Measurements from ENCODE around the gene CCDC63.
A peak's percentile ranks its signal among the peaks of the same experiment; 100 is the strongest.

The CCDC63 gene

DNA sequence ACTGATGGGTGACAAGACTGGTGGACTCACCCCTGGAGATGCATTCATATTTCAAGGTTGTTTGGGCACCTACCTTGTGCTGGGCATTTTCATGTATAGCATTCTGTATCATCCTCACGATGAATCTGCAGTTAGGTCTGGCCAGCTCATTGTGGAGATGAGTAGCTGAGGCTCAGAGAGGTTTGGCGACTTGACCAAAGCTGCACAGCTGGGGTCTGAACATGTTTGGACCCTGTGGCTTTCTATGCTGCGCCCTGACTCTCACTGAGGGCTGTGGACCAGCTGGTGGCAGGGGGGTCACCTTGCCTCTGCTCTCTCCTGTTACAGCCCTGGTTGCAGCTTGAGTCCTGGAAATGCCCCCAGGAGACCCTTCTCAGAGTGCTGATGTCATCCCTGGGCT is 24.9 kb upstream of the CCDC63 start:
- H3K4me3 ChIP-seq: no peak overlapping the region
- no peaks in the 10 kb centered on the region for H3K36me3 ChIP-seq (replicated peaks)
- in situ Hi-C loops (cut with MboI; ENCODE audit: low sequenced_read_pairs): loop anchor here (10.0 kb wide), 2 partner anchors 207 to 357 kb away; partner anchors contain the start of genes FAM216A, GPN3 and TCTN1
- no peaks in the 10 kb centered on the region for H3K27me3 ChIP-seq (ENCODE audit: low read depth)
- H3K4me1 ChIP-seq: peaks cover 18% of the 10 kb centered on the region
- H3K9me3 ChIP-seq: no peaks in the 10 kb centered on the region
- no peak for DNase-seq (ENCODE audit: low spot score in 2 of 2)

DNA sequence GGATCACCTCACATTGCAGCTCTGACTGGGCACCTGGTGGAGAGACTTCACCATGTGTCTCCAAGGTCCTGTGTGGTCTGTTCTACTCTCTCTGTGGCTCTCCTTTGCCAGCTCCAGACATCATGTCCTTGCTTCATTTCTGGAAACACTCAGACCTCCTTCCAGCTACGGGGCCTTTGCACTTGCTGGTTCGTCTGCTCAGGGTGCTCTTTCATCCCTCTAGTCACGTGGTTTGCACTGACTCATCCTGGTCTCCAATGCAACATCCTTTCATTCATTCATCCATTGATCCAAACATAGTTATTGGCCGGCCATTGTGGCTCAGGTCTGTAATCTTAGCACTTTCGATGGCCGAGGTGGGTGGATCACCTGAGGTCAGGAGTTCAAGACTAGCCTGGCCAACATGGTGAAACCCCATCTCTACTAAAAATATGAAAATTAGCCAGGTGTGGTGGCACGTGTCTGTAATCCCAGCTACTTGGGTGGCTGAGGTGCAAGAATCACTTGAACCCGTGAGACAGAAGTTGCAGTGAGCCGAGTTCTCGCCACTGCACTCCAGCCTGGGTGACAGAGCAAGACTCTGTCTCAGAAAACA is 23.9 kb upstream of the CCDC63 start:
- Histone ChIP-seq H3K9me3 (no peaks in the 10 kb centered on the region), H3K4me1 (peaks cover 15% of the 10 kb centered on the region), H3K27me3 (ENCODE audit: low read depth) (no peaks in the 10 kb centered on the region), H3K36me3 (replicated peaks) (no peaks in the 10 kb centered on the region), H3K4me3 (no peak overlapping the region)
- no peak for DNase-seq (ENCODE audit: low spot score in 2 of 2)
- in situ Hi-C loops (cut with MboI; ENCODE audit: low sequenced_read_pairs): loop anchor here (10.0 kb wide), 2 partner anchors 208 to 358 kb away; partner anchors contain the start of genes FAM216A, GPN3 and TCTN1

DNA sequence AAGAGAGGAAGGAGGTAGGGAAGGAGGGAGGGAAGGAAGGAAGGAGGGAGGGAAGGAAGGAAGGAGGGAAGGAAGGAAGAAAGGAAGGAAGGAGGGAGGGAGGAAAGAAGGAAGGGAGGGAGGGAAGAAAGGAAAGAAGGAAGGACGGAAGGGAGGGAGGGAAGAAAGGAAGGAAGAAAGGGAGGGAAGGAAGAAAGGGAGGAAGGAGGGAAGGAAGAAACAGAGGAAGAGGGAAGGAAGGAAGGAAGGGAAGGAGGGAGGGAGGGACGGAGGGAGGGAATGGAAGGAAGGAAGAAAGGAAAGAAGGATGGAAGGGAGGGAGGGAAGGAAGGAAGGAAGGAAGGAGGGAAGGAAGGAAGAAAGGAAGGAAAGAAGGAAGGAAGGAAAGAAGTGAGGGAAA is 22.4 kb upstream of the CCDC63 start:
- DNase-seq (ENCODE audit: low spot score in 2 of 2): no peak
- H3K4me3 ChIP-seq: no peak overlapping the region
- in situ Hi-C loops (cut with MboI; ENCODE audit: low sequenced_read_pairs): loop anchor here (10.0 kb wide), 2 partner anchors 210 to 360 kb away; partner anchors contain the start of genes FAM216A, GPN3 and TCTN1
- H3K27me3 ChIP-seq (ENCODE audit: low read depth): no peaks in the 10 kb centered on the region
- no peaks in the 10 kb centered on the region for H3K36me3 ChIP-seq (replicated peaks)
- H3K4me1 ChIP-seq: peaks cover 3% of the 10 kb centered on the region; the same call in 1 of the 2 replicates
- no peaks in the 10 kb centered on the region for H3K9me3 ChIP-seq

DNA sequence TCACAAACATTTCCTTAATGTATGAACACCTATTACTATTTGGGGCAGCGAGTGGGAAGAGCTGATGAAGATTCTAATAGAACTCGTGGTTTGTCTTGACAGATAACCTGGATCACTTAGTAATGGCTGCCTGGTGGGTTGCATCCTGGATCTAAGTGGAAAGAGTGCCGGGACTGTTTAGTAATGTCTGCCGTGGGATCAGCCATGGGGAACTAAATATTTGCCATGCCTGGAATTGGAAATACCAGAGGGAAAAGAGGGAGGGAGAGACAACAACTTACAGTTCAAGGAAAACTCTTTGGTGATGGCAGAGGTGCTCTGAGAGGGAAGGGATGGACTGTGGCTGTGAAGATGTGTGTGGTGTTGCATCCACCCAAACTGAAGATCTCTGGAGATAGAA is 21.3 kb upstream of the CCDC63 start:
- in situ Hi-C loops (cut with MboI; ENCODE audit: low sequenced_read_pairs): loop anchor here (5.0 to 10.0 kb wide), 3 partner anchors 83 to 361 kb away; partner anchors contain the start of genes FAM216A, GPN3, PPP1CC and TCTN1
- no peak for DNase-seq (ENCODE audit: low spot score in 2 of 2)

DNA sequence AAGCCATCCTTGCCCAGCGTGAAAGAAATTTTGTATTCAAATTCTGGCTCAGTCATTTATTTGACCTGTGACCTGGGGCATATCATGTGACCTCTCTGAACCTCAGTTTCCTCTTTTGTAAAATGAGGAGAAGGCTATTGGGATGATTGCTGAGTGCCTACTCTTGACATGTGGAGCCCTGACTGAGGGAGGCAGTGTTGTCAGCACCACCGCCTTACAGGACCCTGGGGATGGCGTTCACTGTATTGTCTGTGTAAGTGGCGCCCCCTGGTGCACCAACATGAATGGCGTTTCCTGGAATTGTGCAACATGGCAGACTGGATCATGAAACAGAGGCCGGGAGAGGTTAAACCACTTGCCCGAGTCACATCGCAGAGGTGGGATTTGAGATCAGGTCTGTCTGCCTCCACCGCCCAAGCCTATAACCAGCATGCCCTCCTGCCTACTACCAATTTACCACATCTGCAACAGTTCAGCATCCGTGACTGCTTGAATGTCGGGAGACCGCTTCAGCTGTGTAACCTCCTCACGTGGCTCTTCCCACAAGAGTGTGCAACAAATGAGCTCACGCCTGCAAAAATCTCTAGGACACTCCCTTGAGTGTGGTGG is 20.1 kb upstream of the CCDC63 start:
- Histone ChIP-seq H3K27me3 (ENCODE audit: low read depth) (no peaks in the 10 kb centered on the region), H3K9me3 (no peaks in the 10 kb centered on the region), H3K36me3 (replicated peaks) (no peaks in the 10 kb centered on the region), H3K4me1 (peaks cover 3% of the 10 kb centered on the region; the same call in 1 of the 2 replicates), H3K4me3 (no peak overlapping the region)
- in situ Hi-C loops (cut with MboI; ENCODE audit: low sequenced_read_pairs): loop anchor here (5.0 to 10.0 kb wide), 3 partner anchors 84 to 362 kb away; partner anchors contain the start of genes FAM216A, GPN3, PPP1CC and TCTN1
- DNase-seq (ENCODE audit: low spot score in 2 of 2): peak; percentile 86 to 96

More for the DNA sequence above, 21.3 kb upstream of the CCDC63 start:
- no peaks in the 10 kb centered on the region for H3K36me3 ChIP-seq (replicated peaks)
- peaks cover 3% of the 10 kb centered on the region; the same call in 1 of the 2 replicates for H3K4me1 ChIP-seq
- H3K4me3 ChIP-seq: no peak overlapping the region
- no peaks in the 10 kb centered on the region for H3K9me3 ChIP-seq
- no peaks in the 10 kb centered on the region for H3K27me3 ChIP-seq (ENCODE audit: low read depth)

DNA sequence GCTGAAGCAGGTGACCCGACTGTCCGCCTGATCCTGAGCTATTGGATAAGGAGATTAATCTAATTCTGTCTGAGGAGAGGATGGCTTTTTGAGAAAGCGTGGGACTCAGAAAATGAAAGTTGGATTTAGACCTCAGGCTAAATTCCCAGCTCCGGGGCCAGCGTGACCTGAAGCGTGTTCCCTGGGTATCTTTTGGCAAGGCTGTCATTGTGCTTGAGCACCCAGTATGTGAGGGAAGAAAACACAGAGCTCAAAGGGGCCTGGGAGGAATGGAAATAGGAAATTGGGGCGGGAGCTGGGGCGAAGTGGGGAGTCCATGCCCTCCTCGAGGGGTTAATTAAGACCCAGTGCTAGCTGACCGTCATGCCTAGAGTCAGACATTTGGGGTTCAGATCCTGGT is 17.5 kb upstream of the CCDC63 start:
- no peaks in the 10 kb centered on the region for H3K27me3 ChIP-seq (ENCODE audit: low read depth)
- no peak for DNase-seq (ENCODE audit: low spot score in 2 of 2)
- no peak overlapping the region for H3K4me3 ChIP-seq
- no peaks in the 10 kb centered on the region for H3K9me3 ChIP-seq
- in situ Hi-C loops (cut with MboI; ENCODE audit: low sequenced_read_pairs): loop anchor here (5.0 to 10.0 kb wide), 3 partner anchors 87 to 365 kb away; partner anchors contain the start of genes FAM216A, GPN3, PPP1CC and TCTN1
- peaks cover 3% of the 10 kb centered on the region; the same call in 1 of the 2 replicates for H3K4me1 ChIP-seq
- H3K36me3 ChIP-seq (replicated peaks): no peaks in the 10 kb centered on the region

DNA sequence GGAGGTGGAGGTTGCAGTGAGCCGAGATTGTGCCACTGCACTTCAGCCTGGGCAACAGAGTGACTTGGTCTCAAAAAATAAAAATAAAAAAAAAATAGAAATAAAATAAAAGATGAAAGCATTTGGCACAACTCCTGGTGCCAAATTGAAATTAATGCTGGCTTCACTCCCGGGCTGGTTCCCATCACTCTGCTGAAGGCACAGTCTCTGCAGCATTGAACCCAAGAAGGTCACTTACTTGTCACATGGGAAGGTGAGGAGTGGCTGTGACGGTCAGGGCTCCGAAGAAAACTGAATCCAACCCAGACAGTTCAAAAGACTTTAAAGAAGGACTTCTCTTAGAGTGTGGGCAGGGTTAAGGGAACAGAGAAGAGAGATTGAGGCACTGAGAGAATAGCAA is 10.5 kb upstream of the CCDC63 start:
- no peak for DNase-seq (ENCODE audit: low spot score in 2 of 2)
- Histone ChIP-seq H3K9me3 (no peaks in the 10 kb centered on the region), H3K4me3 (no peak overlapping the region), H3K27me3 (ENCODE audit: low read depth) (no peaks in the 10 kb centered on the region), H3K36me3 (replicated peaks) (no peaks in the 10 kb centered on the region), H3K4me1 (no peaks in the 10 kb centered on the region)
- in situ Hi-C loops (cut with MboI; ENCODE audit: low sequenced_read_pairs): no loop called here

DNA sequence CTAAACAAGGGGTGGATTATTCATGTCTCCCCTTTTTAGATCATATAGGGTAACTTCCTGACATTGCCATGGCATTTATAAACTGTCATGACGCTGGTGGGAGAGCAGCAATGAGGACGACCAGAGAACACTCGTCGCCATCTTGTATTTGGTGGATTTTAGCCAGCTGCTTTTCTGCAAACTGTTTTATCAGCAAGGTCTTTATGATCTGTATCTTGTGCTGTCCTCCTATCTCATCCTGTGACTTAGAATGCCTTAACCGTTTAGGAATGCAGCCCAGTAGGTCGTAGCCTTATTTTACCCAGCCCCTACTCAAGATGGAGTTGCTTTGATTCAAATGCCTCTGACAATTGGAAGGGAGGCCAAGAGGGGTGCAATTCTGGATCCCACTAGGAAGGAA is 5.8 kb upstream of the CCDC63 start:
- Histone ChIP-seq H3K4me3 (no peak overlapping the region), H3K9me3 (no peaks in the 10 kb centered on the region), H3K4me1 (no peaks in the 10 kb centered on the region), H3K36me3 (replicated peaks) (no peaks in the 10 kb centered on the region), H3K27me3 (ENCODE audit: low read depth) (no peaks in the 10 kb centered on the region)
- DNase-seq (ENCODE audit: low spot score in 2 of 2): no peak
- in situ Hi-C loops (cut with MboI; ENCODE audit: low sequenced_read_pairs): no loop called here

DNA sequence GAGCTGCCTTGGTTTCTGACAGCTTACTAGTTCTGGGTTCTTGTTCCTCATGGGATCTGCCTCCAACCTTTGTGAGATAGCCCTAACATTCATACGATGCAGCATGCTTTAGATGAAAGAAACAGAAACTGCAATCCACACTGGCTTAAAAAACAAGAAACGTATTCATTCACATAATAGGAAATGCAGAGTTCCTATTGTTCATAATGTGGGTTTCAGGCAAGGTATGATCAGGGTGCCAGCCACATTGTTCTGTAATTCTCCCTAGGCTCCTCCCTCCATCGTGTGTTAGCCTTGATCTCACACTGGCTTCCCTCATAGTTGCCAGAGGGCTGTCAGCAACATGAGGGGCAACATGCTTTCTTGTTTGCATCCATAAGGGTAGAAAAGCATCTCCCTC is 2.7 kb upstream of the CCDC63 start:
- Histone ChIP-seq H3K9me3 (no peaks in the 10 kb centered on the region), H3K36me3 (replicated peaks) (no peaks in the 10 kb centered on the region)

DNA sequence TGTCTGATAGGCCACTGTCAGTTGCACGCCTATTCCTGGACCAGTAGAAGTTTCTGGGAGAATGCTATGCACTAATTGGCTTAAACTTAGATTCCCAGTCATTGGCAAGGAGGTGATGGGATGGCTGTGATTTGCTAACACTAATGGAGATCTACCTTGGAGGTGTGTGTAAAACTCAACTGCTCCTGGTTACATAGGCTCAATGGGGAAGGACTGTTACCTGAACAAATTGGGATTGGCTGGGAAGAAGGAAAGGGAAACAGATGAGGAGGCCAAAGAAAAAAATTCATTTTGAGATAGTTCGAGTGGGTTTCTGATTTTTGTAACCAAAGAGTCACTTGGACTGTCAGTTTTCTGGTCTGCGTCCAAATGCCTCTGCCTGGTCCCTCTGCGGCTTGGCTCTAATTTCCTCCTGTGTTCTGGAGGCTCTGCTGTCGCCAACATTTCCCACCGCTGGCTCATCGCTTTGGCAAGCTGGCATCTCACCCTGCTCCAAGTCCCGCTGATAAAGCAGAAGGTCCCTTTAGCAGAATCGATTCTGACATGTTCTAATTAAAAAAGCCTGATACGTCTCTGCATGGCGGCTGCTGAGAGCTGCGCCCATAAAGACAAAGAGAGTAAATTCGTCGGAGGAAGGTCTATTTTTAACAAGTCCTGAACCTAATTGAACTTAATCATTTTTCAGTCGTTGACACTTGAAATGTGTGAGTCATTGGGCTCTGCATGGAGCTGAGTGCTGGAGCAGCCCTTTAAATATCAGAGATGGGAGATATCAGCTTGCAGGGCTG is 2.0 kb upstream of the CCDC63 start:
- DNase-seq (ENCODE audit: low spot score in 2 of 2): no peak
- no peak overlapping the region for H3K4me3 ChIP-seq
- in situ Hi-C loops (cut with MboI; ENCODE audit: low sequenced_read_pairs): no loop called here

More for the DNA sequence above, 2.7 kb upstream of the CCDC63 start:
- Histone ChIP-seq H3K4me1 (no peaks in the 10 kb centered on the region), H3K27me3 (ENCODE audit: low read depth) (no peaks in the 10 kb centered on the region), H3K4me3 (no peak overlapping the region)
- no peak for DNase-seq (ENCODE audit: low spot score in 2 of 2)
- in situ Hi-C loops (cut with MboI; ENCODE audit: low sequenced_read_pairs): no loop called here

DNA sequence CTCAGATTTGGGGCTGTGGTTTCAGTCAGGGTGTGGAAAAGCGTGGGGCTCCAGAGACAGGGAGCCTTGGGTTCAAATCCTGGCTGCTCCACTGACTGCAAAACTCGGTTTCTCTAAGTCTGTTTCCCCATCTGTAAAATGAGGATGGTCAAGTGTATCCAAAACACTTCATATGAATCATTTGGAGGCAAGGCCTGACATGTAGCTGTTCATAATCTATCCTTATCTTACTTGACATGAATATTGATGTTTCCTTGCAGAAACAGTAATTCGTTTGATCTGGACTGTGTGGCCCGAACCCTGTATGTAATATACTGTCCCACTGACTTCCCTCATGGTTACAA is 1.5 kb upstream of the CCDC63 start:
- no peaks in the 10 kb centered on the region for H3K36me3 ChIP-seq (replicated peaks)
- H3K9me3 ChIP-seq: no peaks in the 10 kb centered on the region
- no peaks in the 10 kb centered on the region for H3K4me1 ChIP-seq
- DNase-seq (ENCODE audit: low spot score in 2 of 2): no peak
- no peak overlapping the region for H3K4me3 ChIP-seq
- in situ Hi-C loops (cut with MboI; ENCODE audit: low sequenced_read_pairs): no loop called here
- no peaks in the 10 kb centered on the region for H3K27me3 ChIP-seq (ENCODE audit: low read depth)

More for the DNA sequence above, 2.0 kb upstream of the CCDC63 start:
- H3K27me3 ChIP-seq (ENCODE audit: low read depth): no peaks in the 10 kb centered on the region
- H3K4me1 ChIP-seq: no peaks in the 10 kb centered on the region
- no peaks in the 10 kb centered on the region for H3K36me3 ChIP-seq (replicated peaks)
- no peaks in the 10 kb centered on the region for H3K9me3 ChIP-seq

DNA sequence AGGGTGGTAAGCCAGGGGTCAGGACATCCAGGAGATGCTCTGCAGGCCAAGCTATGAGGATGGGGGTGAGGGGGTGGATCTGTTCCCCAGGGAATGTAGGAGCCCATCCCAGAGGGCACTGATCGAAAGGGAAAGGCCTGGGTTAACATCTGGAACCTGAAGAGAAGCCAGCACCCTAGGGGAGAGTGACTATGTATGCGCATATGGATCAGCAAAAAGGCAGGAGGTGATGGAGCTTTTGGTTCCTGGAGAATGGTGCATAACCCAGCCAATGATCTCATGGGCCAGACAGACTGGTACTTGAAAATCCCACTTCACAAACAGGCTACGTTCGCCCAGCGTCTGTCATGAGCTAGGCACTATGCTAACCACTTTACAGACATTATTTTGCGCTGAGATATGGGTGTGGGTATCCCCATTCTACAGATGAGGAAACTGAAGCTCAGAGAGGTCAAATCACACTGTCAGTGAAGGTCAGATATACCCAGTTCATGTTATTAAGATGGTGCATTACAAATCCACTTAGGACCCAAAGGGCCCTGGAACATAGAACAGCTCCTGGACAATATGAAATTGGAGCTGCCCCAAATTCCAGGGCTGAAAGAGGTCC is 1.6 kb downstream of the CCDC63 start:
- no peak for DNase-seq (ENCODE audit: low spot score in 2 of 2)
- no peaks in the 10 kb centered on the region for H3K9me3 ChIP-seq
- H3K36me3 ChIP-seq (replicated peaks): no peaks in the 10 kb centered on the region
- H3K27me3 ChIP-seq (ENCODE audit: low read depth): 0 out of 2 replicates have a peak, but pooled peaks cover 3% of the 10 kb centered on the region
- H3K4me1 ChIP-seq: no peaks in the 10 kb centered on the region
- in situ Hi-C loops (cut with MboI; ENCODE audit: low sequenced_read_pairs): no loop called here
- H3K4me3 ChIP-seq: no peak overlapping the region

DNA sequence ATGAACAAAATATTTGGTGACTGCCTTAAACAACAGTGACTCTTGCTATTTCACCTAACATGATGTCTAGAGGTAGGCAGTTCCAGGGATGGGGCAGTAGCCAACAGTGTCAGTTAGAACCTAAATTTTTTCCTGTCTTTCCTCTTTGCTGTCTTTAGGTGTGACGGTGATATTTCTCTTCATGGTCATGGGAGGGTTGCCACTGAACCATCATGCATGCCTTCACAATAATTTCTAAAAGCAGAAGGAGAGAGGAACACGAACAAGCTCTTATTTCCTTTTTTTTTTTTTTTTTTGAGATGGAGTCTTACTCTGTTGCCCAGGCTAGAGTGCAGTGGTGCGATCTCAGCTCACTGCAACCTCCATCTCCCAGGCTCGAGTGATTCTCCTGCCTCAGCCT is 2.4 kb downstream of the CCDC63 start:
- no peaks in the 10 kb centered on the region for H3K4me1 ChIP-seq
- no peaks in the 10 kb centered on the region for H3K9me3 ChIP-seq
- H3K4me3 ChIP-seq: no peak overlapping the region
- 0 out of 2 replicates have a peak, but pooled peaks cover 3% of the 10 kb centered on the region for H3K27me3 ChIP-seq (ENCODE audit: low read depth)
- no peaks in the 10 kb centered on the region for H3K36me3 ChIP-seq (replicated peaks)
- in situ Hi-C loops (cut with MboI; ENCODE audit: low sequenced_read_pairs): no loop called here
- DNase-seq (ENCODE audit: low spot score in 2 of 2): no peak

Data from HAP-1 (cell line).